H9 (cell line): ENCODE results near the gene NKX1-2. TPM values are rescaled to one million over a fixed set of nuclear protein-coding genes. Genes with fewer than 3 reads are reported as not detected.

Source experiments
- DNase-seq: peaks from one replicate; pipeline ENCODE4 v3.0.0-alpha.2; 2017
- H2AFZ ChIP-seq: one replicate; pipeline ENCODE4 v1.6.1; 2013; ENCODE audit warnings: mild to moderate bottlenecking, low read length, control low read depth, moderate library complexity
- H2AK5ac ChIP-seq: 2 replicates; pipeline ENCODE4 v1.6.1; 2013; ENCODE audit warnings: low read length, control low read depth, mixed read lengths; ENCODE audit not compliant: insufficient read length
- H2BK120ac ChIP-seq: one replicate; pipeline ENCODE4 v1.6.1; 2013; ENCODE audit warnings: low read depth, mild to moderate bottlenecking, low read length, control low read depth, inconsistent platforms; ENCODE audit not compliant: poor library complexity, severe bottlenecking
- H2BK12ac ChIP-seq: 2 replicates; pipeline ENCODE4 v1.6.1; 2013; ENCODE audit warnings: low read length, control low read depth, mixed read lengths, low read depth; ENCODE audit not compliant: insufficient read length
- H2BK15ac ChIP-seq: 2 replicates; pipeline ENCODE4 v1.6.1; 2013; ENCODE audit warnings: low read depth, low read length, control low read depth
- H2BK20ac ChIP-seq: one replicate; pipeline ENCODE4 v1.6.1; 2013; ENCODE audit warnings: low read depth, mild to moderate bottlenecking, low read length, control low read depth, inconsistent platforms; ENCODE audit not compliant: poor library complexity, severe bottlenecking
- H2BK5ac ChIP-seq: 2 replicates; pipeline ENCODE4 v1.6.1; 2013; ENCODE audit warnings: low read length, control low read depth, mixed read lengths; ENCODE audit not compliant: insufficient read length
- H3K14ac ChIP-seq: 2 replicates; pipeline ENCODE4 v1.6.1; 2013; ENCODE audit warnings: low read length, control low read depth; ENCODE audit not compliant: insufficient read depth
- H3K18ac ChIP-seq: 2 replicates; pipeline ENCODE4 v1.6.1; 2013; ENCODE audit warnings: low read depth, mild to moderate bottlenecking, mixed read lengths, low read length, control low read depth; ENCODE audit not compliant: insufficient read length
- H3K23ac ChIP-seq: 2 replicates; pipeline ENCODE4 v1.6.1; 2013; ENCODE audit warnings: low read length, control low read depth, mixed read lengths, low read depth; ENCODE audit not compliant: insufficient read length
- H3K23me2 ChIP-seq: 2 replicates; pipeline ENCODE4 v1.6.1; 2013; ENCODE audit warnings: low read depth, mild to moderate bottlenecking, mixed read lengths, low read length, control low read depth; ENCODE audit not compliant: insufficient read length, poor library complexity, severe bottlenecking
- H3K27ac ChIP-seq: 2 replicates; pipeline ENCODE4 v1.5.1; 2013; ENCODE audit warnings: low read length, control low read depth, mixed read lengths, low read depth; ENCODE audit not compliant: insufficient read length
- H3K27me3 ChIP-seq: 2 replicates; pipeline ENCODE4 v1.6.1; 2013; ENCODE audit warnings: low read length, control low read depth, inconsistent platforms; ENCODE audit not compliant: insufficient read depth
- H3K4ac ChIP-seq: 2 replicates; pipeline ENCODE4 v1.6.1; 2013; ENCODE audit warnings: low read depth, mild to moderate bottlenecking, control low read depth, inconsistent platforms, low read length, moderate library complexity
- H3K4me1 ChIP-seq: 2 replicates; pipeline ENCODE4 v1.6.1; 2013; ENCODE audit warnings: low read length, control low read depth, inconsistent platforms; ENCODE audit not compliant: insufficient read depth
- H3K4me2 ChIP-seq: 2 replicates; pipeline ENCODE4 v1.6.1; 2013; ENCODE audit warnings: low read length, control low read depth, mixed read lengths; ENCODE audit not compliant: insufficient read length, insufficient read depth
- H3K56ac ChIP-seq: 2 replicates; pipeline ENCODE4 v1.6.1; 2013; ENCODE audit warnings: low read depth, mild to moderate bottlenecking, mixed read lengths, low read length, control low read depth; ENCODE audit not compliant: insufficient read length
- H3K79me1 ChIP-seq: 2 replicates; pipeline ENCODE4 v1.6.1; 2013; ENCODE audit warnings: low read depth, mild to moderate bottlenecking, moderate library complexity, low read length, control low read depth, inconsistent platforms; ENCODE audit not compliant: insufficient read depth, poor library complexity, severe bottlenecking
- H3K79me2 ChIP-seq: 2 replicates; pipeline ENCODE4 v1.6.1; 2013; ENCODE audit warnings: low read length, control low read depth, inconsistent platforms; ENCODE audit not compliant: insufficient read depth
- H3K9ac ChIP-seq: 2 replicates; pipeline ENCODE4 v1.6.1; 2013; ENCODE audit warnings: low read length, control low read depth, mixed read lengths; ENCODE audit not compliant: insufficient read length; ENCODE audit errors: extremely low read depth
- H3K9me3 ChIP-seq: one replicate; pipeline ENCODE4 v1.6.1; 2013; ENCODE audit warnings: low read depth, low read length, inconsistent platforms; ENCODE audit not compliant: control insufficient read depth
- H3T11ph ChIP-seq: one replicate; pipeline ENCODE4 v1.6.1; 2013; ENCODE audit warnings: mild to moderate bottlenecking, low read length, control low read depth, inconsistent platforms
- H4K20me1 ChIP-seq: one replicate; pipeline ENCODE4 v1.6.1; 2013; ENCODE audit not compliant: control insufficient read depth, insufficient read length, insufficient read depth
- H4K5ac ChIP-seq: 2 replicates; pipeline ENCODE4 v1.6.1; 2013; ENCODE audit warnings: low read depth, mild to moderate bottlenecking, mixed read lengths, low read length, control low read depth; ENCODE audit not compliant: insufficient read length
- H4K8ac ChIP-seq: replicated peaks from 2 replicates; pipeline ENCODE4 v1.6.1; 2013; ENCODE audit warnings: low read length, control low read depth, mixed read lengths, low read depth; ENCODE audit not compliant: insufficient read length
- H4K91ac ChIP-seq: 2 replicates; pipeline ENCODE4 v1.6.1; 2013; ENCODE audit warnings: low read depth, mild to moderate bottlenecking, moderate library complexity, mixed read lengths, low read length, control low read depth; ENCODE audit not compliant: insufficient read length
- H3K27ac Mint-ChIP-seq, 3 experiments: 2 replicates in 2 of 3; 3 replicates in 1 of 3; pipeline ENCODE4 v1.8.0; 2020 to 2021; ENCODE audit warnings: mixed read lengths in 3 of 3, mild to moderate bottlenecking in 1 of 3, moderate library complexity in 1 of 3
- H3K27me3 Mint-ChIP-seq: 2 replicates; pipeline ENCODE4 v1.8.0; 2021; ENCODE audit warnings: low read depth, mild to moderate bottlenecking, moderate library complexity, mixed read lengths
- H3K36me3 Mint-ChIP-seq, 3 experiments: 2 replicates in 2 of 3; 3 replicates in 1 of 3; pipeline ENCODE4 v1.8.0; 2020 to 2021; ENCODE audit warnings: low read depth in 3 of 3, mixed read lengths in 3 of 3; ENCODE audit not compliant: insufficient read depth in 1 of 3
- H3K4me1 Mint-ChIP-seq, 2 experiments: 2 replicates each; pipeline ENCODE4 v1.8.0; 2020; ENCODE audit warnings: mixed read lengths in 2 of 2
- H3K4me3 Mint-ChIP-seq, 2 experiments: 2 replicates in 1 of 2; 3 replicates in 1 of 2; pipeline ENCODE4 v1.8.0; 2020 to 2021; ENCODE audit warnings: mild to moderate bottlenecking in 2 of 2, mixed read lengths in 2 of 2, moderate library complexity in 1 of 2
- H3K9me3 Mint-ChIP-seq, 2 experiments: 2 replicates in 1 of 2; 3 replicates in 1 of 2; pipeline ENCODE4 v1.8.0; 2020; ENCODE audit warnings: mild to moderate bottlenecking in 2 of 2, mixed read lengths in 2 of 2, moderate library complexity in 1 of 2
- CTCF ChIP-seq: fragments of 200-600 bp; sonication (generic); conservative IDR thresholded peaks from 3 replicates; pipeline ENCODE4 v1.8.0; 2021; ENCODE audit warnings: antibody characterized with exemption, mild to moderate bottlenecking
- WGBS: extraction: QIAGEN DNeasy Blood & Tissue Kit; methylation state at CpG from one replicate; pipeline ENCODE4 v1.1.7; 2013; ENCODE audit warnings: missing lambda C conversion rate, low lambda C conversion rate, mixed read lengths; ENCODE audit not compliant: insufficient read length; ENCODE audit errors: extremely low coverage; 5-methylcytosine and 5-hydroxymethylcytosine counted together
- total RNA-seq: library from RNA; stranded (reverse); gene quantifications from 2 replicates; pipeline ENCODE4 v1.2.1, GENCODE V29; 2021

NKX1-2 gene
- total RNA-seq, 1 experiment from 2014 or later, result 15.3 TPM

DNA sequence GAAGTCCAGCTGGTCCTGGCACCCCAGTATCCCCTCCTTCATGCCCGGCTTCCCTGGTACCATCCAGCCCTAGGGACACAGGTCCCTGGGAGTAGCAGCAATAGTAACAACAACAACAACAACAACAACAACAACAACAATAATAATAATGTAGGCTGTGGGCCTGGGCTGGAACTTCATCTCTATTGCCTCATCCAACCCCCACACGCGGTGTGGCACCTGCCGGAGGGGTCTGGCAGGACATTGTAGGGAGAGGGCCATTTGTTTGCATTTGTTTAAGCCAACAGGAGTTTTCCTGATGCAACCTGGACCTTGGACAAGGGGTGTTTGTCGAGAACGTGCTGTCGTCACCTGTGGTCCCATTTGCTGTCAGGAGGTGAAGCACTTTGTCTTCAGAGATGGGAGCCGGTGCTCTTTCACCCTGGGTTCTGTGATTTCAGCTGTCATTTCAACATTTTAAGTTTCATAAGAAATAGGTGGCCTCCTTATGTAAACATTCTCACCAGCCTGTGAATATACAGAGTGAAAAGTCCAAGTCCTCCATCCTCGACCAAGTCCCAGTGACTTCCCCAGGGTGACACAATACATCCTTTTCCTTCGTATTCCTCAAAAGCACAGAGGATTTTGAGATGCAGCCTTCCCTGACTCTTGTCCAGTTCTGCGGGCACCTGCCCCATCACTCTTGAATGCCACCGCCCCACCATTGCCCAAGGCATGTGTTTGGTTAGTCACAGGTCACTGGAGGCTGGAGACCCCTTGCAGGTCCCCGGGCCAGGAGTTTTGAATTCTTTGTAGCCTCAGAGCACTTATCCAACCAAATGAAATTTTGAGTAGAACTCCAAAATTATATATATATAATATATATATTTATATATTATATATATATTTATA, 21.0 kb upstream of the NKX1-2 start:
- DNase-seq, result no peak
- Histone ChIP-seq H3K27ac (peak overlapping the region; percentile 1), H4K8ac (no peak overlapping the region), H3K4me2 (no peak overlapping the region), H3K9ac (no peak overlapping the region), H3K23ac (no peak overlapping the region), H3K4ac (no peak overlapping the region), H4K5ac (no peak overlapping the region), H2AK5ac (no peak overlapping the region), H2BK5ac (no peak overlapping the region), H3K9me3 (no peaks in the 10 kb centered on the region), H2BK15ac (no peak overlapping the region), H2BK20ac (no peak overlapping the region), H3K18ac (no peak overlapping the region), H3K79me2 (no peaks in the 10 kb centered on the region), H2AFZ (no peak overlapping the region), H3K56ac (no peak overlapping the region), H4K91ac (no peak overlapping the region), H3K4me1 (peaks cover 14% of the 10 kb centered on the region; the same call in 1 of the 2 replicates), H2BK120ac (no peak overlapping the region), H3T11ph (no peak overlapping the region), H3K27me3 (no peaks in the 10 kb centered on the region), H3K79me1 (no peaks in the 10 kb centered on the region), H3K14ac (0 out of 2 replicates have a peak overlapping the region, but pooled peaks have one; percentile 34), H3K23me2 (no peaks in the 10 kb centered on the region), H4K20me1 (peaks cover 3% of the 10 kb centered on the region), H2BK12ac (no peak overlapping the region)
- WGBS, result no CpG with 5 or more reads among the region's 13 CpGs
- Mint-ChIP-seq H3K4me1 (peaks cover 50 to 55% of the 10 kb centered on the region in 2 experiments), H3K27me3 (peaks cover 9% of the 10 kb centered on the region), H3K9me3 (no peaks in the 10 kb centered on the region), H3K36me3 (no peaks in the 10 kb centered on the region), H3K4me3 (peak overlapping the region; percentile 25 to 33), H3K27ac (peak overlapping the region; percentile 32 to 94 (median 85))
- TF ChIP-seq CTCF, result no peak
